ENCODE results near the gene ARID1B. TPM values are rescaled to one million over a fixed set of nuclear protein-coding genes. Genes with fewer than 3 reads are reported as not detected.

Gene ARID1B
- total RNA-seq, 1 experiment from 2014 or later, result 24.2 TPM

GRCh38 chr6:157200611-157201010 is 423.4 kb downstream of the ARID1B start:
- Histone ChIP-seq H3K9me3 (ENCODE audit: low read length) (no peaks in the 10 kb centered on the region), H3K9me2 (replicated peaks; ENCODE audit: low read length) (no peaks in the 10 kb centered on the region), H3K4me2 (ENCODE audit: low read length) (no peak overlapping the region), H3K9ac (ENCODE audit: low read length) (no peak overlapping the region), H4K20me1 (ENCODE audit: low read length) (no peaks in the 10 kb centered on the region), H3K36me3 (ENCODE audit: low read depth, low read length) (peaks cover 4% of the 10 kb centered on the region; the same call in 1 of the 2 replicates), H3K27ac (ENCODE audit: low read length) (no peak overlapping the region), H3K4me3 (ENCODE audit: low read length) (no peak overlapping the region), H3F3A (ENCODE audit: low read length, unreplicated experiment) (no peaks in the 10 kb centered on the region), H2AFZ (ENCODE audit: low read length) (no peak overlapping the region), H3K79me2 (ENCODE audit: low read length) (no peaks in the 10 kb centered on the region), H3K27me3 (ENCODE audit: low read length) (no peaks in the 10 kb centered on the region), H3K4me1 (ENCODE audit: insufficient read depth, low read length) (no peaks in the 10 kb centered on the region)
- ChIA-PET POLR2A (ENCODE audit: unreplicated experiment) (no interaction called here), CTCF (no interaction called here)
- DNase-seq (no peak), ATAC-seq (no peak)
- no peak for TF ChIP-seq EZH2 (IDR thresholded peaks at IDR 0.05; ENCODE audit: low read length, unreplicated experiment)
- no TSS peak for BruUV-seq (replicated peaks)
- intact Hi-C loops (cut with micrococcal nuclease), result no loop called here

GRCh38 chr6:157201083-157201482 is 423.9 kb downstream of the ARID1B start:
- no peaks in the 10 kb centered on the region for H3K9me2 ChIP-seq (replicated peaks; ENCODE audit: low read length)
- no TSS peak for BruUV-seq (replicated peaks)
- POLR2A ChIA-PET (ENCODE audit: unreplicated experiment), result no interaction called here

GRCh38 chr6:157203312-157203744 is 426.1 kb downstream of the ARID1B start:
- BruUV-seq (replicated peaks), result no TSS peak
- ChIA-PET POLR2A (ENCODE audit: unreplicated experiment) (no interaction called here), CTCF (no interaction called here)
- intact Hi-C loops (cut with micrococcal nuclease), result no loop called here
- H3K9ac ChIP-seq (ENCODE audit: low read length), result no peak overlapping the region
- H3K36me3 ChIP-seq (ENCODE audit: low read depth, low read length), result peaks cover 4% of the 10 kb centered on the region; the same call in 1 of the 2 replicates
- no peaks in the 10 kb centered on the region for H3K4me1 ChIP-seq (ENCODE audit: insufficient read depth, low read length)
- H4K20me1 ChIP-seq (ENCODE audit: low read length), result no peaks in the 10 kb centered on the region
- no peak overlapping the region for H3K4me3 ChIP-seq (ENCODE audit: low read length)
- no peaks in the 10 kb centered on the region for H3F3A ChIP-seq (ENCODE audit: low read length, unreplicated experiment)
- H3K9me3 ChIP-seq (ENCODE audit: low read length), result no peaks in the 10 kb centered on the region
- no peak overlapping the region for H3K27ac ChIP-seq (ENCODE audit: low read length)
- H3K79me2 ChIP-seq (ENCODE audit: low read length), result no peaks in the 10 kb centered on the region
- H3K4me2 ChIP-seq (ENCODE audit: low read length), result no peak overlapping the region
- H3K27me3 ChIP-seq (ENCODE audit: low read length), result no peaks in the 10 kb centered on the region
- no peak for TF ChIP-seq EZH2 (IDR thresholded peaks at IDR 0.05; ENCODE audit: low read length, unreplicated experiment)
- TF ChIP-seq EZH2phosphoT487 (IDR thresholded peaks at IDR 0.05; ENCODE audit: borderline replicate concordance, low read length), result no peak
- TF ChIP-seq CTCF (conservative IDR thresholded peaks at IDR 0.05; ENCODE audit: low read depth, low read length), result no peak
- H3K9me2 ChIP-seq (replicated peaks; ENCODE audit: low read length), result no peaks in the 10 kb centered on the region
- no peak overlapping the region for H2AFZ ChIP-seq (ENCODE audit: low read length)
- ATAC-seq (no peak), DNase-seq (no peak)

More at GRCh38 chr6:157201083-157201482, 423.9 kb downstream of the ARID1B start:
- H3K36me3 ChIP-seq (ENCODE audit: low read depth, low read length), result peaks cover 4% of the 10 kb centered on the region; the same call in 1 of the 2 replicates
- CTCF ChIA-PET, result no interaction called here
- H3K4me3 ChIP-seq (ENCODE audit: low read length), result no peak overlapping the region
- no peaks in the 10 kb centered on the region for H3K4me1 ChIP-seq (ENCODE audit: insufficient read depth, low read length)
- no peak for TF ChIP-seq EZH2 (IDR thresholded peaks at IDR 0.05; ENCODE audit: low read length, unreplicated experiment)
- TF ChIP-seq CTCF (conservative IDR thresholded peaks at IDR 0.05; ENCODE audit: low read depth, low read length), result no peak
- no peak for TF ChIP-seq EZH2phosphoT487 (IDR thresholded peaks at IDR 0.05; ENCODE audit: borderline replicate concordance, low read length)
- intact Hi-C loops (cut with micrococcal nuclease), result no loop called here
- no peak overlapping the region for H3K9ac ChIP-seq (ENCODE audit: low read length)
- H3K27ac ChIP-seq (ENCODE audit: low read length), result no peak overlapping the region
- H3K4me2 ChIP-seq (ENCODE audit: low read length), result no peak overlapping the region
- no peaks in the 10 kb centered on the region for H3K27me3 ChIP-seq (ENCODE audit: low read length)
- no peak for ATAC-seq
- H3K79me2 ChIP-seq (ENCODE audit: low read length), result no peaks in the 10 kb centered on the region
- H3F3A ChIP-seq (ENCODE audit: low read length, unreplicated experiment), result no peaks in the 10 kb centered on the region
- DNase-seq, result no peak
- H3K9me3 ChIP-seq (ENCODE audit: low read length), result no peaks in the 10 kb centered on the region
- H2AFZ ChIP-seq (ENCODE audit: low read length), result no peak overlapping the region
- H4K20me1 ChIP-seq (ENCODE audit: low read length), result no peaks in the 10 kb centered on the region
